HepG2 (cell line): ENCODE data around the gene FETUB. TPM values are rescaled to one million over a fixed set of nuclear protein-coding genes. Genes with fewer than 3 reads are reported as not detected.

Experiments
- GFI1 ChIP-seq: sonication (generic); formaldehyde crosslinking; IDR thresholded peaks from 2 replicates; pipeline ENCODE4 v1.5.0; 2020; ENCODE audit warnings: missing genetic modification reagents, mild to moderate bottlenecking, borderline replicate concordance
- HDAC2 ChIP-seq: sonication (generic); formaldehyde crosslinking; IDR thresholded peaks from 2 replicates; pipeline ENCODE4 v1.4.0; 2020; ENCODE audit warnings: missing genetic modification reagents
- JUND ChIP-seq: sonication (generic); formaldehyde crosslinking; IDR thresholded peaks from 2 replicates; pipeline ENCODE4 v1.8.0; 2022; ENCODE audit warnings: mild to moderate bottlenecking, missing genetic modification reagents
- RARA ChIP-seq: IDR thresholded peaks from 2 replicates; pipeline ENCODE4 v1.6.1; 2016; ENCODE audit warnings: missing genetic modification reagents, missing compliant biosample characterization
- SIN3A ChIP-seq: IDR thresholded peaks from 2 replicates; pipeline ENCODE4 v1.6.1; 2011; ENCODE audit warnings: low read depth, mild to moderate bottlenecking, control low read depth, low read length, borderline replicate concordance
- SMARCC2 ChIP-seq: fragments of 450-650 bp; IDR thresholded peaks from 2 replicates; pipeline ENCODE4 v1.6.1; 2017; ENCODE audit warnings: antibody characterized with exemption, mild to moderate bottlenecking
- TBX2 ChIP-seq: sonication (generic); formaldehyde crosslinking; IDR thresholded peaks from 2 replicates; pipeline ENCODE4 v1.5.0; 2020; ENCODE audit warnings: missing genetic modification reagents, mild to moderate bottlenecking, borderline replicate concordance
- ZMAT3 ChIP-seq: sonication (generic); formaldehyde crosslinking; conservative IDR thresholded peaks from 2 replicates; pipeline ENCODE4 v1.7.0; 2021; ENCODE audit warnings: missing genetic modification reagents
- polyA plus RNA-seq, 8 experiments: library from polyadenylated mRNA; depleted of rRNA in 3 of 8; stranded (reverse) in 7 of 8; unstranded in 1 of 8; fragments of >200 nt; fragmentation: Illumina TruSeq in 4 of 8; extraction: Trizol in 4 of 8; gene quantifications; 2 replicates each; pipeline versions ENCODE4 v1.2.1 to v1.2.3, GENCODE V29; 2011 to 2016; ENCODE audit warnings: low read depth in 4 of 8, missing spikeins in 1 of 8, mixed read lengths in 1 of 8; ENCODE audit not compliant: insufficient read depth in 1 of 8
- total RNA-seq, 5 experiments: library from RNA; depleted of rRNA; stranded (reverse); fragments of >200 nt; fragmentation: Illumina TruSeq; extraction: Trizol; gene quantifications; 2 replicates each; pipeline ENCODE4 v1.2.3, GENCODE V29; 2016; ENCODE audit warnings: low read depth in 1 of 5
- TF ChIP-seq, protein P1 (sequence below): conservative IDR thresholded peaks from 2 replicates; pipeline ENCODE4 v1.6.1; 2018; ENCODE audit warnings: missing genetic modification reagents
- TF ChIP-seq, protein P2 (sequence below): sonication (generic); formaldehyde crosslinking; IDR thresholded peaks from 2 replicates; pipeline ENCODE4 v1.4.0; 2020; ENCODE audit warnings: missing genetic modification reagents, mild to moderate bottlenecking, borderline replicate concordance
- TF ChIP-seq, protein P3 (sequence below): IDR thresholded peaks from 2 replicates; pipeline ENCODE4 v1.6.1; 2016; ENCODE audit warnings: control low read depth
- TF ChIP-seq, protein P4 (sequence below): sonication (generic); formaldehyde crosslinking; conservative IDR thresholded peaks from 2 replicates; pipeline ENCODE4 v1.4.0; 2020; ENCODE audit warnings: mild to moderate bottlenecking, missing genetic modification reagents, moderate library complexity
- TF ChIP-seq, protein P5 (sequence below): sonication (generic); formaldehyde crosslinking; IDR thresholded peaks from 2 replicates; pipeline ENCODE4 v1.4.0; 2020; ENCODE audit warnings: missing genetic modification reagents

FETUB gene
- total and polyA plus RNA-seq, 2 of the 13 experiments (the other 11 are each of a cell fraction or from before 2014, with no cell fraction given), result 2.1 to 4.4 TPM

DNA sequence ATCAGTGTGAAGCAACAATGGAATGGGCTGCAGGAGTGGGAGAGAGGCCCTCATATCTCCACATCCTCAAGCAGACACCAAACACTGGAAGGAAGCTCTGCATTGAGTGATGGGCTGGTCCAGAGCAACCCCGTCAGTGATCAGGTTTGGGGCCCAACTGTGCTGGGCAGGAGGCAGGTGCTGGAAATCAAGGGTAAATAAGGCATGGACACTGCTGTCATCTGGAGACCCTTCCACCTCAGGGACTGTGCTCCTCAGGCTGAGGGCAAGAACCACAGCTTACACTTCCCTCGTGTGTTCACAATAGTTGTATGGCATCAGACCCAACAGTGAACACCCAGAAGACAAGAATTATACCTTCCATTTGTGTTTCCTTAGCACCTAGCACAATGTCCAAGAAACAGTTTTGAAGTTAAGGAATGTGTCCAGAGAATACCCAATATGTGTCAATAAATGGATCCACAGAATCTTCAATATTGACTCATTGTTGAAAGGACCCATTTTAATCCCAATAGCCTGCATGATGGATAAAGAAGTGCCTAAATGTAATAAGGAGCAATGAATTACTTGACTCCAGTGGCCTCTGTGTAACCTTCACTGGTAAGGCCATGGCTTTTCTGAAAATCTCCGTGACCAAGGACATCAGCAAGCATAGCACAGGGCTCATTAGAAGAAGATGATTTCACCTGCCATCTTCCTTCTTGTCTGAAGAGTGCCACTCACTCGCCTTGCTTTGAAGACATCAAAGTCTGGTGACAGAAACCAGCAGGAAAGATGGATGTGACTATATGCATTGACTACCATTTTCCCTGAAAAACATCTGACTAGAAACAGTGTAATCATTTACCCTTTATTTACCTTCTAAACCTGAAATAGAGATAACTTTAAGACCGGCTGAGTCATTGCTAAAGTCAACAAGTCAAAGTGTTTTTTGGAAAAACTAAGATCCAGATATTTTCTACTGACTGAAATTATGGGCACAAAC is 34.3 kb upstream of the FETUB start (continued):
- TF ChIP-seq, protein P1, sequence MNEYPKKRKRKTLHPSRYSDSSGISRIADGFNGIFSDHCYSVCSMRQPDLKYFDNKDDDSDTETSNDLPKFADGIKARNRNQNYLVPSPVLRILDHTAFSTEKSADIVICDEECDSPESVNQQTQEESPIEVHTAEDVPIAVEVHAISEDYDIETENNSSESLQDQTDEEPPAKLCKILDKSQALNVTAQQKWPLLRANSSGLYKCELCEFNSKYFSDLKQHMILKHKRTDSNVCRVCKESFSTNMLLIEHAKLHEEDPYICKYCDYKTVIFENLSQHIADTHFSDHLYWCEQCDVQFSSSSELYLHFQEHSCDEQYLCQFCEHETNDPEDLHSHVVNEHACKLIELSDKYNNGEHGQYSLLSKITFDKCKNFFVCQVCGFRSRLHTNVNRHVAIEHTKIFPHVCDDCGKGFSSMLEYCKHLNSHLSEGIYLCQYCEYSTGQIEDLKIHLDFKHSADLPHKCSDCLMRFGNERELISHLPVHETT (CRISPR knock-in tag), result peak; percentile 55; the same call in 1 of the 2 replicates
- TF ChIP-seq, protein P2, sequence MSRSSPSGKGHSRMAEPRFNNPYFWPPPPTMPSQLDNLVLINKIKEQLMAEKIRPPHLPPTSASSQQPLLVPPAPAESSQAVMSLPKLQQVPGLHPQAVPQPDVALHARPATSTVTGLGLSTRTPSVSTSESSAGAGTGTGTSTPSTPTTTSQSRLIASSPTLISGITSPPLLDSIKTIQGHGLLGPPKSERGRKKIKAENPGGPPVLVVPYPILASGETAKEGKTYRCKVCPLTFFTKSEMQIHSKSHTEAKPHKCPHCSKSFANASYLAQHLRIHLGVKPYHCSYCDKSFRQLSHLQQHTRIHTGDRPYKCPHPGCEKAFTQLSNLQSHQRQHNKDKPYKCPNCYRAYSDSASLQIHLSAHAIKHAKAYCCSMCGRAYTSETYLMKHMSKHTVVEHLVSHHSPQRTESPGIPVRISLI (CRISPR knock-in tag), result peak; percentile 60; the same call in 1 of the 2 replicates
- TF ChIP-seq, protein P3, sequence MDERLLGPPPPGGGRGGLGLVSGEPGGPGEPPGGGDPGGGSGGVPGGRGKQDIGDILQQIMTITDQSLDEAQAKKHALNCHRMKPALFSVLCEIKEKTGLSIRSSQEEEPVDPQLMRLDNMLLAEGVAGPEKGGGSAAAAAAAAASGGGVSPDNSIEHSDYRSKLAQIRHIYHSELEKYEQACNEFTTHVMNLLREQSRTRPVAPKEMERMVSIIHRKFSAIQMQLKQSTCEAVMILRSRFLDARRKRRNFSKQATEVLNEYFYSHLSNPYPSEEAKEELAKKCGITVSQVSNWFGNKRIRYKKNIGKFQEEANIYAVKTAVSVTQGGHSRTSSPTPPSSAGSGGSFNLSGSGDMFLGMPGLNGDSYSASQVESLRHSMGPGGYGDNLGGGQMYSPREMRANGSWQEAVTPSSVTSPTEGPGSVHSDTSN (CRISPR knock-in tag), result peak; percentile 56
- TF ChIP-seq SMARCC2, result 0 out of 2 replicates have a peak, but pooled peaks have one; percentile 50
- TF ChIP-seq, protein P4, sequence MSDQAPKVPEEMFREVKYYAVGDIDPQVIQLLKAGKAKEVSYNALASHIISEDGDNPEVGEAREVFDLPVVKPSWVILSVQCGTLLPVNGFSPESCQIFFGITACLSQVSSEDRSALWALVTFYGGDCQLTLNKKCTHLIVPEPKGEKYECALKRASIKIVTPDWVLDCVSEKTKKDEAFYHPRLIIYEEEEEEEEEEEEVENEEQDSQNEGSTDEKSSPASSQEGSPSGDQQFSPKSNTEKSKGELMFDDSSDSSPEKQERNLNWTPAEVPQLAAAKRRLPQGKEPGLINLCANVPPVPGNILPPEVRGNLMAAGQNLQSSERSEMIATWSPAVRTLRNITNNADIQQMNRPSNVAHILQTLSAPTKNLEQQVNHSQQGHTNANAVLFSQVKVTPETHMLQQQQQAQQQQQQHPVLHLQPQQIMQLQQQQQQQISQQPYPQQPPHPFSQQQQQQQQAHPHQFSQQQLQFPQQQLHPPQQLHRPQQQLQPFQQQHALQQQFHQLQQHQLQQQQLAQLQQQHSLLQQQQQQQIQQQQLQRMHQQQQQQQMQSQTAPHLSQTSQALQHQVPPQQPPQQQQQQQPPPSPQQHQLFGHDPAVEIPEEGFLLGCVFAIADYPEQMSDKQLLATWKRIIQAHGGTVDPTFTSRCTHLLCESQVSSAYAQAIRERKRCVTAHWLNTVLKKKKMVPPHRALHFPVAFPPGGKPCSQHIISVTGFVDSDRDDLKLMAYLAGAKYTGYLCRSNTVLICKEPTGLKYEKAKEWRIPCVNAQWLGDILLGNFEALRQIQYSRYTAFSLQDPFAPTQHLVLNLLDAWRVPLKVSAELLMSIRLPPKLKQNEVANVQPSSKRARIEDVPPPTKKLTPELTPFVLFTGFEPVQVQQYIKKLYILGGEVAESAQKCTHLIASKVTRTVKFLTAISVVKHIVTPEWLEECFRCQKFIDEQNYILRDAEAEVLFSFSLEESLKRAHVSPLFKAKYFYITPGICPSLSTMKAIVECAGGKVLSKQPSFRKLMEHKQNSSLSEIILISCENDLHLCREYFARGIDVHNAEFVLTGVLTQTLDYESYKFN (CRISPR knock-in tag), result peak; percentile 94
- peak; percentile 81 for TF ChIP-seq HDAC2 (CRISPR knock-in tag)
- TF ChIP-seq, protein P5, sequence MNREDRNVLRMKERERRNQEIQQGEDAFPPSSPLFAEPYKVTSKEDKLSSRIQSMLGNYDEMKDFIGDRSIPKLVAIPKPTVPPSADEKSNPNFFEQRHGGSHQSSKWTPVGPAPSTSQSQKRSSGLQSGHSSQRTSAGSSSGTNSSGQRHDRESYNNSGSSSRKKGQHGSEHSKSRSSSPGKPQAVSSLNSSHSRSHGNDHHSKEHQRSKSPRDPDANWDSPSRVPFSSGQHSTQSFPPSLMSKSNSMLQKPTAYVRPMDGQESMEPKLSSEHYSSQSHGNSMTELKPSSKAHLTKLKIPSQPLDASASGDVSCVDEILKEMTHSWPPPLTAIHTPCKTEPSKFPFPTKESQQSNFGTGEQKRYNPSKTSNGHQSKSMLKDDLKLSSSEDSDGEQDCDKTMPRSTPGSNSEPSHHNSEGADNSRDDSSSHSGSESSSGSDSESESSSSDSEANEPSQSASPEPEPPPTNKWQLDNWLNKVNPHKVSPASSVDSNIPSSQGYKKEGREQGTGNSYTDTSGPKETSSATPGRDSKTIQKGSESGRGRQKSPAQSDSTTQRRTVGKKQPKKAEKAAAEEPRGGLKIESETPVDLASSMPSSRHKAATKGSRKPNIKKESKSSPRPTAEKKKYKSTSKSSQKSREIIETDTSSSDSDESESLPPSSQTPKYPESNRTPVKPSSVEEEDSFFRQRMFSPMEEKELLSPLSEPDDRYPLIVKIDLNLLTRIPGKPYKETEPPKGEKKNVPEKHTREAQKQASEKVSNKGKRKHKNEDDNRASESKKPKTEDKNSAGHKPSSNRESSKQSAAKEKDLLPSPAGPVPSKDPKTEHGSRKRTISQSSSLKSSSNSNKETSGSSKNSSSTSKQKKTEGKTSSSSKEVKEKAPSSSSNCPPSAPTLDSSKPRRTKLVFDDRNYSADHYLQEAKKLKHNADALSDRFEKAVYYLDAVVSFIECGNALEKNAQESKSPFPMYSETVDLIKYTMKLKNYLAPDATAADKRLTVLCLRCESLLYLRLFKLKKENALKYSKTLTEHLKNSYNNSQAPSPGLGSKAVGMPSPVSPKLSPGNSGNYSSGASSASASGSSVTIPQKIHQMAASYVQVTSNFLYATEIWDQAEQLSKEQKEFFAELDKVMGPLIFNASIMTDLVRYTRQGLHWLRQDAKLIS (CRISPR knock-in tag), result no peak
- TF ChIP-seq SIN3A, result no peak
- peak; percentile 75; the same call in 1 of the 2 replicates for TF ChIP-seq TBX2 (CRISPR knock-in tag)
- TF ChIP-seq JUND (CRISPR knock-in tag), result peak; percentile 97
- TF ChIP-seq GFI1 (CRISPR knock-in tag), result peak; percentile 43; the same call in 1 of the 2 replicates
- no peak for TF ChIP-seq ZMAT3 (CRISPR knock-in tag)
- TF ChIP-seq RARA (CRISPR knock-in tag), result peak; percentile 80
